Left renal cortex interstitium (tissue), 4 donors: ENCODE data around the gene DAND5. TPM values are rescaled to one million over a fixed set of nuclear protein-coding genes. Genes with fewer than 3 reads are reported as not detected.

Source experiments
- DNase-seq, 4 donors: peaks; one replicate each; pipeline ENCODE4 v3.0.0-alpha.2; 2013; ENCODE audit warnings: low read depth in 4 of 4, low spot score in 2 of 4, missing footprints in 1 of 4
- polyA plus RNA-seq, 4 donors: library from polyadenylated mRNA; unstranded; fragments of 120-200 nt; gene quantifications; one replicate each; pipeline ENCODE4 v1.2.1, GENCODE V29; 2013; ENCODE audit not compliant: insufficient read length in 4 of 4

Gene DAND5
- polyA plus RNA-seq, 4 donors: 0.08 to 0.28 (median 0.13) TPM; not detected in 1

DNA sequence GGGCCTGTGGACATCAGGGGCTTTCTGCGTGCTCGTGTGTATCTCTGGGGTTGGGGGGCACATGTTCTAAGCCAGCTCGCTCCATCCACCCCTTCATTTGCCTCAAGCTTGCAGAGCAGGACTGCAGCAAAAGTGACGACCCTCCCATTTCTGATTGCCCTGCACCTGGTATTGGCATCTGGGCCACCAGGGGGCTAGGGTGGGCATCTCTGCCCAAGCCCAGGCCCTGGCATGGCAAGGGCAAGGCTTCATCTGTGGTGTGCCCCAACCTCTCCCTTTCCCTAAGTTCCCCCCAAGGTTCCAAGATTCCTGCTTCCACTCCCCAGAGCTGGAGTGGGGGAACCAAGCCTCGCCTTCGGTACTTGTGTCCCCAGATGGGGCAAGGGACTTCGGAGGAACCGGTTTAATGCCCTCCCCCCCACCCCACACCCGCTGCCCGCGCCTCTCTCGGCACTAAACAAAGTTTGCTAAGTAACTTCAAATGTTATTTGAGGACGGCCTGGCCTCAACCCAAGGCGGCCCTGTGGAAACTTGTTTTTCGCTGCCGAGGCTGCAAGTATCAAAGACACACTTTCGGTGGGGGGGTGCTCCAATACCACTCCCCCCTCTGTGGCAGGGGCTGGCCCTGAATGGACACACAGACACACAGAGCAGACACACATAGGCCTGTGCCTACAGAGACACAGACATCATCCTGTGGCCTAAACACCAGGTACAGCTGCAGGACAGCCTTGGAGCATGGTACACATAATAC lies 38.1 kb downstream of the DAND5 start:
- DNase-seq: no peak

DNA sequence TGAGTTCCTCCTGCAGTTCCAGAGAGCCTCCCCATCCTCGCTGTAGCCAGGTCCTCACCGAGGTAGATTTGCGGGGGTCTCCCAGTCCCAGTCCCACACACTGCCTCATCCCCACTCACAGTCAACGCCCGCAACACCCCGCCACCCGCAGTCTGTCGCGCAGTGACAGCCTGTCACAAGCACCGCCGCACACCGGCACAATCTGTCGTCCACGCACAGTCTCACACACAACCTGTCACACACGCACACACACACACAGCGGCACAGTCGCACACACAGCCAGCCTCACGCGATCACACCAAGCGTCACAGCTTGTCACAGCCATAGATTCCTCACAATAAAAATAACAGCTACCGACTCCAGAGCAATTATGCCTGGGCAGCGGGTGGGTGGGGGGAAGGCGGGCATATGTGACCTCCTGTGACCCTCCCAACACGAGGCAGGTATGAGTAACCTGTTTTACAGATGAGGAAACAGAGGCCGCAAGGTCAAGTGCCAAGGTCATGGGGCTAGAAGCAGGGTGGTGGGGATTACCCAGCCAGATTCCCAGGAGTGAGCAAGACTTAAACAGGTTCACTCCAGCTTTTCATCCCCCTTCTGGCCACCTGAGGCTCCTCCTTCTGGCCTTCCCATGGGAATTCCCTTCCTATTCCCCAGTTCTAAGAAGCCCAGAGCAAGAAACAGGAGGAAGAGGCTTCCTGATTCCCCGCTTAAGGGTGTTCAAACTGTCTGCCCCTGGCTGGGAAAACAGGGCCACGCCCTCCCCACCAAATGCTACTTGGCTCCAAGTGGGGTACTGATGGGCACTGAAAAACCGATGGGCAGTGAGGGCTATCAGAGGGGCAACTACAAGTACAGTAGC lies 39.8 kb downstream of the DAND5 start:
- DNase-seq: no peak

DNA sequence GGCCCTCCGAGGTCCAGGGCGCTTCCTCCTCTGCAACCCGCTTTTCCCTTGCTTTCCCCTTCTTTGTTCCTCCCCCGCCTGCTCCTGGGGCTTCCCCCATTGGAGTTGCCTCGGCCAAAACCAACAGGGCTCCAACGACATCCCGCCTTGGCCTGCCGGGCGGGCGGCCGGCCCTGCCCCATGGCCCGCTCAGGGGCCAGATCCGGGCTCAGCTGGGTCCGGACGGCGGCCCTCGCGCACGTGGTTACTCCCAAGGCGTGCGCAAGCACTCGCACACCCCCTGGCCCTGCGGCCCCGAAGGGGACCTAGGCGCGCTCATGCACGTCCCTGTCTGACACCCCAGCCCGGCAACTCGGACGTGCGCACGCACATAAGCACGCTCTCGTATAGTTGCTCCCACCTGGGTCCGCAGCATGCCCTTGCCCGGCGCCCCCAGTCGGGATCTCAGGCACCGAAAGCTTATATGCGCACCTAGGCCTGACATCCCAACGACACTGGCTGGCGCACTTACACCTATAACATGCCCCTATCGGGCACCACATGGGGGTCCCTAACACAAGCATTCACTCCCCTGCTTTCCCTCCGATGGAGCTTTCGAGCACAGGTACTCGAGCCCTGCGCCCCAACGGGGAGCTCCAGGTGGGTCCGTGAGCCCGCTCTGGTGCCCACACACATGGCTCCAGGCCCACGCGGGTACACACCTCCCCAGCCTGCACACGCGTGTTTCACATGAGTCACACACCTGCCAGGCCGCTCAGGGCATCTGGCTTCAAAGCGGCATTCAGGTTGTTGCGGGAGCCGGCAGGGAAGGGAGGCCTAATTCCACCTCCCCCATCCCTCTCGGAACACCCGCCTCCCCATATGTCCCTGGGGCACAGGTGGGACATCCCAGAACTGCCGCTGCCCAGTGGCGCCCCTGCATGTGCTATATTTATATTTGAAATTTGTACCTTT lies 40.9 kb downstream of the DAND5 start:
- no peak for DNase-seq

DNA sequence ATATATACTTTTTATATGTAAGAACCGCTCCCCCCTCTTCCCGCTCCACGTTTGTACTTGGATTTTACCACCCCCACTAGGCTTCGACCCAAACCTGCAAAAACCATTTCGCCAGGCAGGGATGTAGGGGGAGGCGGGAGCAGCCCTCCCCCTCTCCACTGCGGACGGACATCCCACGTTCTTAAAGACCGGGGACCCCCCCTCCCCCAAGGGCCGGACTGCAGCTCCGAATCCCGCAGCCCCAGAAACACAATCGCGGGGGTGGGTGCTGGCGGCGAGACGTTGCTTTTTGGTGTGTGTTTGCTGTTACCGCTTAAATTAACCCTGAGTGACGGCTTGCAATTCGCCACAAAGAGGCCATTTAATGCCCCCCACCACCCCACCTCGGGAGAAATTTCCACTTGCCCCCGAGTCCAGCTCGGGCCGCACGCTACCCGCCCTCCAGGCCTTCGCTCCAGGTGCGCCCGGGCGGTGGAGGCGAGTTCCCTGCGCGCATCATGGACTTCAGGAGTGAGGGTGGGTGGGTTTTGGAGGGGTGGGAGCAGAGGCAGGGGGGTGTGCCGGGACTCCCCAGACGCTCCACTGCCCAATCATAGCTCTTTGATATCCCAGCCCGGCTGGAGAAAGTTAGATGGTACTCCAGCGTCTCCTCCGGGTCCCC lies 41.7 kb downstream of the DAND5 start:
- DNase-seq: no peak

DNA sequence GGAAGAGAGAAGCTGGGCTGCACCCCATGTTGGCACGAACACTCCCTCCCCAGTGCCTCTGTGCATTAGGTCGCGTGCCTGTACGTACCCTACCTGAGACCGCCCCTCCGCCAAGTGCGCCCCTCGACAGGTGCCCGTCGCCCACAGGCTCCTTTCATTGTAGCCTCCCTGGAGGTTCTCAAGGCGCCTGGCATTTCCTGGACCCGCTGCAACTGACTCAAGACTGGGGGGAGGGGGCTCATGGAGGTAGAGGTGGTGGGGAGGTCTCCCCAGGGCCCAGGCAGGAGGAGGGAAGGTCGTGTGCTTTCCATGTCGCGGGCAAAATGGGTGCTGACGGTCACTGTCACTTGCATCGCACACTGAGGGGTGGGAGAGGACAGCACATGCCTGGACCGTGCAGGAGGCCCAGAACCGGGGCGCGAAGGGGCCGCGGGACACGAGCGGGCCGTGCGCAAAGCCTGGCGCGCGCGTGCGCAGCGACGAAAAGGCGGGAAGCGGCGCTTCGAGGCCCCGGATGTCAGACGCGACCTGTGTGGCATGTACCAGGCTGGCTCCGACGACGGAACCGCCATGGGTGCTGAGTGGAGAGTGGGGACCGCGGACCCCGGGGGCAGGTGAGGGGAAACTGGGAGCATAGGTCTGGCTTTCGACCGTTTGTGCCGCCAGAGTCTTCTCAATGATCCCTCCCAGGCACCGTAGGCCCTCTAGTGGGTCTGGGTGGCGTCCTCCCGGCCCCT lies 42.4 kb downstream of the DAND5 start:
- no peak for DNase-seq

DNA sequence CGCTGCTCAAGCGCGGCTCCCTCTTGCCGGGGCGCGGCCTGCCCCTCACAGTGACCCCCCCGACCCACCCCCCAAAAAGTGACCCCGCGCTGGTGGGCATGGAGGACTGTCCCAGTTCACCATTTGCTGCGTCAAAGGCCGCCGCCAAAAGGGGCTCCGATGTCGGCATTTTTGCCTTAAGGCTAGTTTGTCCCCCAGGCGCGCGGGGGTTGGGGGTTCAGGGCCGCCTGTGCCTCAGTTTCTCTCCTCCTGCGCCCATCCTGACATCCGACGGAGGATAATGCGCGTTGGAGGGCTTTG lies 43.0 kb downstream of the DAND5 start:
- no peak for DNase-seq

DNA sequence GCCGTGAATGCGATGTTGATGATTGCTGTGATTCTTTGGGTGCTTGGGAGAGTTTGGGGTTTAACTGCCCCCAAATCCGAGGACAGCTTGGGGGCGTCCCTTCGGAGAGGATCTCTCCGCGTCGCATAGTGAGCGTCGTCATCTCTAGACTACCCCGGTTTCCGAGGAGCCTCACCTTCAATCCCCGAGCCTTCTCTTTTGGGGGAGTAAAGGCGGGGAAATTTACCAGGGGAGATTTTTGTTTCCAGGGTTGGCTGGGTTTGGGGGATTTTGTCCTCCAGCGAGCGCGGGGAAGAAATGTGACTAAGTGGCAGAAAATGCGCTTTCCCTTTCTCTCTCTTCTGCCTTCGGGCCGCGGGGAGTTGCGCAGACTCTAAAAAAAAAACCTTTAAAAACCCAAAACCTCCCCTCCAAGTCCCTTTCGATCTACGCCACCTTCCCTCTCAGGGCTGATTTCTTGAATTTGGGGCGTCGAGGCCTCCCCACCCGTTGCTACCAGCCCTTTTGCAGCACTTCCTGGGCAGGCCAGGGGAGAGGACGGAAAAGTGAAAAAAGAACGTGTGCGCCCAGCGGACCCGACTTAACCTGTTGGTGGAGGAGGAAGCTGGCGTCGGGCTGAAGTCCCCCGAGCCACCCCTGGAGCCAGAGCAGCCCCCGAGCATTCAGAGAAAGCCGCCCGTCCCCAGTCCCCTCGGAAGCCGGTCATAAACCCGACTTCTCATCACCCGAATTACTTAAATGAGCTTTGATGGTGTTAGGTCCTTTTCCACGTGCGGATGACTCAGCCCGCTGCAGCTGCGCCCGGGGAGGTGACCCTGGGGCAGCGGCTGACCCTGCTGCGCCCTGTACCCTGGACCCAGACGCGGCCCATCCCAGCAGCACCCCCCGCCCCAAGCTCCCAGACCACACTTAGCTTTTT lies 43.6 kb downstream of the DAND5 start:
- DNase-seq: no peak

DNA sequence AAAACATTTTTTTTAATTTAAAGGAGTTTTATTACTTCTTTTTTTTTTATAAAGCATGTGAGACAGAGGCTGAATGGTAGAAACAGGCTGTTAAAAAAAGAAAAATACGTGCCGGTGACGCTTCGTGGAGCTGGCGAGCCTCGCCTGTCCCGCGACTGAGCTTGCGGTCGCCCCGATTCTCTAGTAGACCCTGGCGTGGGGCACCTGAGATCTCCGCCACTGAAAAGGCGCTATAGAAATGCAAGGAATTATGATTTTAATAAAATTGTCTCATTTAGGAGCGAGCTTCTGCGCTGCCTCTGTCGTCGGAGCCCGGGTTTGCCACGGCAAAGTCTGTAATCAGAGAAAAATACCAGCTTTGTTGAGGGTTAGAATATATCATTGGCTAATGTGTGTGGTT lies 44.3 kb downstream of the DAND5 start:
- DNase-seq: no peak

DNA sequence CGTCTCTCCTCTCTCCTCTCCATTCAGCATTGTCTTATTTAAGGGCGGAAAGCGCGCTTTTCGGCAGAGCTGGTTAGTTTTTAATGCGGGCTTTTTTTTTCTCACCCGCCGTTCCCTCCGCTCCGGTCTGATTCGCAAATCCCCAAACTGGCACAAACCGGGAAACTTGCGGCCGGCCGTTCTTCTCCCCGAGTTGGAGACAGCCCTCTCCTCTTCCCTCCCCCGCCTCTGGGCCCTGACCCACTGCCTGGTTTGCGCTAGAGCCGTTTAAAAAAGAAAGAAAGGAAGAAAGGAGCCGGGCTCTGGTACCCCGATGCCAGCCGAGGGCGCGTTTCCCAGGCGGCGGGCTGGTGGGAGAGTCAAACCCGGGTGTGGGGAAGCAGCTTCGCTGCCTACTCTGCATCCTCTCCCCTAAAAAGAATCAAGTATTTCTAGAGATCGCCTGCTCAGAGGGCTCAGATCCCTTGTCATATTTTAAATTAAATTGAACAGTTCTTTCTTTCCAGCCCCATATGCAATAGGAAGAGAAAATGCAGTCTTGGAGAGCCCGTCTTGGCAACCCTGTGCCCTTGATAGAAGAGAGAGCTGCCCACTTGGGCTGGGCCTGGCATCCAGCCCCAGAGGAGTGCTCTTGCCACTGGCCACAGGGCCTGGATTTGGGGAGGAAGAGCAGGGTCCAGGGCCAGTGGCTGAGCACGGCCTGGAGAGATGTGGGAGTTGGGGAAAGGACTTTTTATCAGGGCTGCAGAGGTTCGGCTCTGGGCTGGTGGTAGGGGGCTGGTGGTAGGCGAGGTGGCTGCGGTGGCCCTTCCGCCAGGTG lies 44.9 kb downstream of the DAND5 start:
- DNase-seq: no peak

DNA sequence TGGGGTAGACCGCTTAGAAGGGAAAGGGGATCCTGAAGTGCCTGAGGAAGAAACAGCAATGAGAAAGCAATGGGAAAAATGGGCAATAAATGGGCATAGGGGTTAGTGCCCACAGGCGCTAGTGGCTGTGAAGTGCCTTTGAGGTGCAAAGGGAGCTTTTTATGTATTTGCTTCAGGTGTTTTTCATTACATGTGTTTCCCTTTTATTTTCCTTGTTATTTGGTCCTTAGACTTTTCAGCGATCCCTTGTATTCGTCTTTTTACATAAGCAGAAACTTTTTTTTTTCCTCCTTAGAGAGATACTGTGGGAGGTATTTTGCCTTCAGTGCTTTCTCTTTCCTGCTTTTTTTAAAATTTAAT lies 45.5 kb downstream of the DAND5 start:
- DNase-seq: no peak

DNA sequence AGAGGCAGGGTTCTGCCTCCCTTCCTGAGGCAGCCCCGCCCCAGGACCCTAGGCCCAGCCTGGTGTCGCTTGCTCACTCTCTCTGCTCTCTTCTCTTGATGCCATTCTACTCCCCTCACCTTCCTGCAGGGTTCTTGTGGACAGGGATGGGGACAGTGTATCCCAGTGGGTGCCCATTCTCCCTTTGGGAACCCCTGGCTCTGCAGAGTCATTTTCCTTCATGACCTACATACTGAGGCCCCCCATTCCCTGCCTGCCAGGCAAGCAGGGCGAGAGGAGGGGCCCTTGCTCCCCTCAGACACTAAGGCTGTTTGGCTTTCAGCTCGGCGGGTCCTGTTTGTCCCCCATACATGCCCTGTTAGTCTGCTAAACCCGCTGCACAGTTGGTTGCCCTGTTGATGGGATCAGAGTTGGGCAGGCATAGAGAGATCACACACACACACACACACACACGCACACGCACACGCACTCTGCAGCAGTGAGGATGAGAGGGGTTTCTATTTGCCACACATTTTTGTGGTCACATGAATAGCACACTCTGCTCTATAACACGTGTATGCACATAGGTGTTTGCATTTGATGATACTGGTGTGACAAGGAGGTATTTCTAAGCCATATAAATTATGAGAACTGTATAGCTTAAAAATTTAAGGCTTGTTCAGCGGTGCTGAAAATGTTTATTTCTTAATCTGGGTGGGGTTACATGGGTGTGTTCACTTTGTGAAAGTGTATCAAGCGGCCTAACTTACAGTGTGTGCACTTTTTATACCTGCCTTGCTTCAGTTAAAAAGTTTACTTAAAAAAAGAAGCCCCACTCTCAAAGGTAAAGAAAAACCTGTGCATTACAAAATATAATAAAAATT lies 46.2 kb downstream of the DAND5 start:
- no peak for DNase-seq

DNA sequence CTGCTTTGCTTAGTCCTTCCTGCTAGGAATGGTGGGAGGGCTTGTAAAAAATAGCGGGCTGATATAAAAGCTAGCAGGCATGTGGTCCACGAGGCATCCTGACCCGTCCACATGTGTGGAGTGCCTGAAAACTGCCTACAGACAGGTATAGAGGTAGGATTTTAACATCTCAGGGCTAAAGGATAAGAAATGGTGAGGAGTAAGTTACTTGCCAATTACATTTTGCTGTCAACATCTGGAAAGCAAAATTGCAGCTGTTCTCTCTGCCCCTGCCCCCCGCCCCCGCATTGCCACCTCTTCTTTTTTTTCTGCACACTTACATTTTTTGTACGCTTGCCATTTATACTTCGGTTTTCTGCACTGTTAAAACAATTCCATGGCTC lies 46.9 kb downstream of the DAND5 start:
- no peak for DNase-seq

DNA sequence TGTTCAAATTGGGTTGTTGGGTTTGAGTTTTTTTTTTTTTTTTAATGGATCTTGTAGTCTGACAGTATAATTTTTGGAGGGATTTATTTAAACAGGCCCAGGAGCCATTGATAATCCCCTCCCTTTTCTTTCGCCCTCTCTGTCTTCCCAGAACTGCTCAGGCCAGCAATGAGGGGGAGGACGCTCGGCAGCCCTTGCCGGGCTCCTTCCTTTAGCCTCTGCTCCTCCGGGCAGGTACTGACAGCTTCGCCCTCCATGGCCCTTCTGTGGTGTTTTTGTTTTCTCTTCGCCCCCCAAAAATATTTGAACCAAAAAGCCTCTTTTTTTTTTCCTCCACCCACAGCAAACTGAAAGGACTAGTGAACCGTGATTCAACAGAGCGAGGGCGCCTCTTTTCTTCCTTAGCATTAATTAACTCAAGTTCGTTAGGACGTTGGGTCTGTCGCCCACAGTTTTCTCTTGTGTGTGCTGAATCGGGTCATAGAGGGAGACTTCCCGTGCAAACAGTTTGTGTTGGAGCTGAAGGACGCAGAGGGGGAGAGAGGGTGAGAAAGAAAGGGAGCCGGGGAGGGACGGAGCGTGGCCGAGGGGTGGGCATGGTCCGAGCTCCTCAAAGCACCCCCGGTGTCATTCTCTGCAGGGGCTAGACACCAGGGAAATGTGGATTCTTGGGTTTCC lies 47.4 kb downstream of the DAND5 start:
- DNase-seq: no peak

DNA sequence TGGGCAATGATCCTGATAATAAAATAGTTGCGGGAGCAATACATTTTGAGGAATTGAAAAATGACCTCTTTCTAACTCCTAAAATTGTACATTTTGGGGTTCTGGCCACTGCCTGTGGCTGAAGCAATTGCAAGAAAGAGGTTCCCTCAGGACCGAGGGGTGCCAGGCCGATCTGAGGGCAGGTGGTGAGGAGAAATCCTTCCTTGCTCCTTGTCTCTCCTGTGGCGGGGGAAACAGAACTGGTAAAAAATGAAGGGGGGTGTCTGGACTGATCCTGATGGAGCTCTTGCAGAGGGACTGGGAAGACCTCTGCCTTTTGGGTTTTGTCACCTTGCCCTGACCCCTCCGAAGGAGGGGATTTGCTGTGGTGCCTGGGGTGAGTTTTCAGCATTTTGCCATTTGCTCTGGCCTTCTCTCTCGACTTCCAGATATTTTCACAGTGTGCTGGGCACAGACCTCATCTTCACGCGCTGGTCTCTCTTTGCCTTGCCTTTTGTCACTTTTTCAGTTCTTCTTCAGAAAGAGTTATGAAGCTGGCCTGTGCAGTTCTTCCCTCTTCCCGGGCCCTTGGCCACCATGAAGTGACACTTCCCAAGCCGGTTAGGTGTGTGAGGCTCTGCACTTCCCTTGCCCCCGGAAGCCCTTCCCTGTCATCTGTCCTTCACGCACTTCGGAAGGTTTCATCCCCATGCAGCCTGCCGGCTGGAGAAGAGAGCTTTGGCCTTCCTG lies 48.1 kb downstream of the DAND5 start:
- DNase-seq: no peak

DNA sequence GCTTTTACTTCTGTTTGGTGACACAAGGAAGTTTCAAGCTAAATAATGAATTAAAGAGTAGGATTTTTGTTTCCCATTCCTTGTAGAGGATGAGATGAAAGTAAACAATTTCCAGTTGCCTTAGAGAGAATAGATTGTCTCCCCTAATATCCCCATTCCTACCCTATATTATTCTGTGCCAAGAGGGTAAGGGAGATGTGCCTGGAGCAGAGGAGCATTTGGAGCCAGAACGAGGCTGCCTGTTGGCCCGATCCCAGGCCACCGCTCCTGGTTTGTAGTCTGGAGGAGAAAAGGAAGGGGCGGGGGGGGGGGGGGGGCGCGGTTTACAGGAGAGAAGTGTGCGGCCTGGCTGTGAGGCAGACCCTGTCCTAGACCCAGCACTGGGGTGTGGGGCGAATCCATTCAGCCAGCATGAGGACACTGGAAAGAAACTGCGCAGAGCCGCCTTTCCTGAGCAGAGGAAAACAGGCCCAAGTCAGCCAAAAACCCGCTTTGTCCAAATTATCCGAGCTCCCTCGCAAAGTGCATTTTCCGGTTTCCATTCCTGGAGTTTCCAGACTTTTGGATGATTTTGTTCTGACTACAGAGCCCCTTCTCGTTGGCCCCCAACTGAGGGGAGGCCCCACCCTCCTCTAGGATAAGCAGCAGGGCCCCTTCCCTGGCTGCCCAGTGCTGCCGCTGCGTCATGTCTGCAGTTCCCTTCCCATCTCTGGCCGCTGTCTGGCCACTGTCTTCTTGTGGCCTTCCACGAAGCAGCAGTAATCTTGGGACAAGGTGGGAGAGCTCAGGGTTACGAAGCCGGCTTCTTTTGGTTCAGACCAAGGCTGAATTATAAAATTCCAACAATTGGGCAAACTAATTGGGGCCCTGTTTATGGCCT lies 48.9 kb downstream of the DAND5 start:
- no peak for DNase-seq
